ENCODE results near the gene LRP2.

GRCh38 chr2:169081551-169081950 is 280.8 kb downstream of the LRP2 start:
- TF ChIP-seq EZH2 (optimal IDR thresholded peaks at IDR 0.05; ENCODE audit: low read depth, low read length), result no peak
- TF ChIP-seq, protein P1, sequence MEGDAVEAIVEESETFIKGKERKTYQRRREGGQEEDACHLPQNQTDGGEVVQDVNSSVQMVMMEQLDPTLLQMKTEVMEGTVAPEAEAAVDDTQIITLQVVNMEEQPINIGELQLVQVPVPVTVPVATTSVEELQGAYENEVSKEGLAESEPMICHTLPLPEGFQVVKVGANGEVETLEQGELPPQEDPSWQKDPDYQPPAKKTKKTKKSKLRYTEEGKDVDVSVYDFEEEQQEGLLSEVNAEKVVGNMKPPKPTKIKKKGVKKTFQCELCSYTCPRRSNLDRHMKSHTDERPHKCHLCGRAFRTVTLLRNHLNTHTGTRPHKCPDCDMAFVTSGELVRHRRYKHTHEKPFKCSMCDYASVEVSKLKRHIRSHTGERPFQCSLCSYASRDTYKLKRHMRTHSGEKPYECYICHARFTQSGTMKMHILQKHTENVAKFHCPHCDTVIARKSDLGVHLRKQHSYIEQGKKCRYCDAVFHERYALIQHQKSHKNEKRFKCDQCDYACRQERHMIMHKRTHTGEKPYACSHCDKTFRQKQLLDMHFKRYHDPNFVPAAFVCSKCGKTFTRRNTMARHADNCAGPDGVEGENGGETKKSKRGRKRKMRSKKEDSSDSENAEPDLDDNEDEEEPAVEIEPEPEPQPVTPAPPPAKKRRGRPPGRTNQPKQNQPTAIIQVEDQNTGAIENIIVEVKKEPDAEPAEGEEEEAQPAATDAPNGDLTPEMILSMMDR (IDR thresholded peaks at IDR 0.05; ENCODE audit: low read length), result no peak

All from MM.1S (cell line).